ENCODE results near the gene ADAMTSL2. TPM values are rescaled to one million over a fixed set of nuclear protein-coding genes. Genes with fewer than 3 reads are reported as not detected.

The ADAMTSL2 gene
- total and polyA plus RNA-seq, 2 experiments from 2014 or later: 1.5 to 2.2 TPM

DNA sequence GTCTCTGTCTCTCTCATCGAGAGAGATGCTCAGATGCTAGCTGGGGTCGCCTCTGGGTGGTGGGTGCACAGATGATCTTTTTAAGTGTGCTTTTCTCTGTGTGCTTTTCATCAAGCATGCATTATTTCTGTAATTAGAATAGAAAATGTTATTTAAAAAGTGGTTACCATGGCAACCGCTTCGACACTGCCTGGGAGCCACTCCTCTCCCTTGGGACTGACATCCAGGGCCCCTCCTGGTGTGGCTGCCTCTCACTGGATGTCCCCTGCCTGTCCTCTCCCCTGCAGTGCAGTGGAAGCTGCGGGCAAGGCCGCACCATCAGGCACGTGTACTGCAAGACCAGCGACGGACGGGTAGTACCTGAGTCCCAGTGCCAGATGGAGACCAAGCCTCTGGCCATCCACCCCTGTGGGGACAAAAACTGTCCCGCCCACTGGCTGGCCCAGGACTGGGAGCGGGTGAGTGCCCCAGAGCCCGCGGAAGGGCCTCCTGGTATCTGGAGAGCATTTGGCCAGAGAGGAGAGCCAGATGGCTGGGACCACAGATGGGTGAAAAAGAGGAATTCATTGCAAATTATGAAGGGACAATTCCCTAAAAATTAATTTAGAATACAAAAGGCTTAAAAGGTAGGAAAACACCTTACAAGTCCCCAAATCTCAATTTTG lies 34.7 kb downstream of the ADAMTSL2 start:
- Histone ChIP-seq H3K4me3 (no peak overlapping the region), H3K79me2 (no peaks in the 10 kb centered on the region), H3K36me3 (replicated peaks; ENCODE audit: insufficient read depth, low read depth) (no peaks in the 10 kb centered on the region), H3K27me3 (no peaks in the 10 kb centered on the region), H2AFZ (no peak overlapping the region), H3K9me3 (ENCODE audit: low read depth) (no peaks in the 10 kb centered on the region), H4K20me1 (ENCODE audit: insufficient read depth, poor library complexity, severe bottlenecking) (no peaks in the 10 kb centered on the region), H3K4me1 (ENCODE audit: insufficient read depth) (peaks cover 19% of the 10 kb centered on the region), H3K27ac (no peak overlapping the region), H3K9me2 (replicated peaks; ENCODE audit: insufficient read depth) (no peaks in the 10 kb centered on the region), H3K4me2 (no peak overlapping the region)
- DNase-seq (ENCODE audit: low spot score): no peak
- 94% methylated on average over 14 of the region's 14 CpGs for WGBS (ENCODE audit: low lambda C conversion rate, missing lambda C conversion rate)
- TF ChIP-seq, protein P1, sequence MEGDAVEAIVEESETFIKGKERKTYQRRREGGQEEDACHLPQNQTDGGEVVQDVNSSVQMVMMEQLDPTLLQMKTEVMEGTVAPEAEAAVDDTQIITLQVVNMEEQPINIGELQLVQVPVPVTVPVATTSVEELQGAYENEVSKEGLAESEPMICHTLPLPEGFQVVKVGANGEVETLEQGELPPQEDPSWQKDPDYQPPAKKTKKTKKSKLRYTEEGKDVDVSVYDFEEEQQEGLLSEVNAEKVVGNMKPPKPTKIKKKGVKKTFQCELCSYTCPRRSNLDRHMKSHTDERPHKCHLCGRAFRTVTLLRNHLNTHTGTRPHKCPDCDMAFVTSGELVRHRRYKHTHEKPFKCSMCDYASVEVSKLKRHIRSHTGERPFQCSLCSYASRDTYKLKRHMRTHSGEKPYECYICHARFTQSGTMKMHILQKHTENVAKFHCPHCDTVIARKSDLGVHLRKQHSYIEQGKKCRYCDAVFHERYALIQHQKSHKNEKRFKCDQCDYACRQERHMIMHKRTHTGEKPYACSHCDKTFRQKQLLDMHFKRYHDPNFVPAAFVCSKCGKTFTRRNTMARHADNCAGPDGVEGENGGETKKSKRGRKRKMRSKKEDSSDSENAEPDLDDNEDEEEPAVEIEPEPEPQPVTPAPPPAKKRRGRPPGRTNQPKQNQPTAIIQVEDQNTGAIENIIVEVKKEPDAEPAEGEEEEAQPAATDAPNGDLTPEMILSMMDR (IDR thresholded peaks at IDR 0.05; ENCODE audit: poor library complexity): no peak
- TF ChIP-seq EZH2 (IDR thresholded peaks at IDR 0.05; ENCODE audit: borderline replicate concordance) (no peak), EZH2phosphoT487 (IDR thresholded peaks at IDR 0.05; ENCODE audit: low read depth, severe bottlenecking, unreplicated experiment) (no peak)

DNA sequence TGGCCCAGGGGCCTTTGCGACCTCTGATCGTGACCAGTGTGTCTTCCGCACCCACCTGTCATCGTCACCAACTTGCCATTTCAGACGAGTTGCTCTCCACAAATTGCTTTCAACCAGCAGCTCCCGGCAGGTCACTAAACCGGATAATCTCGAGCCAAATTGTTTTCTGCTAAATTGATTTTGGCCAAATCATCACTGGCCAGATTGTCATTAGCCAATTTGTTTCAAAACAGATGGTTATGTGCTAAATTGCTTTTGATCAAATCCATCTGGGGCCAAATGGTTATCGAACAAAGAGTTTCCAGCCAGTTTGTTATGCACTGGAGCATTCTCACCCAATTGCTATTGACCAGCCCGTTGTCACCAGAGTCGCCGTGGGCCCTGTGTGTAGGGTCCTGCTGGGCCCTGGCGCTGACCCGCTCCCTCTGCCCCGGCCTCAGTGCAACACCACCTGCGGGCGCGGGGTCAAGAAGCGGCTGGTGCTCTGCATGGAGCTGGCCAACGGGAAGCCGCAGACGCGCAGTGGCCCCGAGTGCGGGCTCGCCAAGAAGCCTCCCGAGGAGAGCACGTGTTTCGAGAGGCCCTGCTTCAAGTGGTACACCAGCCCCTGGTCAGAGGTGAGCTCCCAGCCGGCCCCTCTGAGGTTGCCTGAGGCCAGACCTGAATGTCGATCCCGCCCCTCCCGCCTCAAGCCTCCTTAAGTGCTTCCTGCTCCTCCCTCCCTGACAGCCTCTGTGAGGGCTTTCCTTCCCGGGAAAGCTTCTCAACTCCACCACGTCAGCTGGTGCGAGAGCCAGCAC lies 35.6 kb downstream of the ADAMTSL2 start:
- no peak overlapping the region for H3K4me3 ChIP-seq
- WGBS (ENCODE audit: low lambda C conversion rate, missing lambda C conversion rate): 75% methylated on average over 36 of the region's 36 CpGs

DNA sequence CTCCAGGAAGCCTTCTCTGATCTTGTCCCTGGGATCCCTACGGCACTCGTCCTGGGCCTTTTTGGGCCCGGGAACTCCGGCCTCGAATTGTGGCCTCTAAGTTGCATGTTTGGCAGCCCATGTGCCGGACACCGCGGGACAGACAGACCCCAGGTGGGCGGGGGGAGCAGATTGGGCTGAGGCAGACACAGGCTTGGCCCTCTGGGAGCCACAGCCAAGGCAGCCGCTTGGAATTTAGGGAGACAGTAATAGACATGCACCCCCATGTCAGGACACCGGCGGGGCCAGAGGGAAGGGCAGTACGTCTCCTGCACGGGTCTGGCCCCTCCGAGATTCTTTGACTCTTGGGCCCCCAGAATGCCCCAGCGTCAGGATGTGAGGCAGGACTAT lies 36.2 kb downstream of the ADAMTSL2 start:
- no peaks in the 10 kb centered on the region for H4K20me1 ChIP-seq (ENCODE audit: insufficient read depth, poor library complexity, severe bottlenecking)
- WGBS (ENCODE audit: low lambda C conversion rate, missing lambda C conversion rate): 89% methylated on average over 16 of the region's 16 CpGs
- peaks cover 10% of the 10 kb centered on the region for H3K4me1 ChIP-seq (ENCODE audit: insufficient read depth)
- TF ChIP-seq, protein P1 (IDR thresholded peaks at IDR 0.05; ENCODE audit: poor library complexity): no peak
- no peak for TF ChIP-seq EZH2 (IDR thresholded peaks at IDR 0.05; ENCODE audit: borderline replicate concordance)
- no peak for TF ChIP-seq EZH2phosphoT487 (IDR thresholded peaks at IDR 0.05; ENCODE audit: low read depth, severe bottlenecking, unreplicated experiment)
- H3K4me3 ChIP-seq: no peak overlapping the region
- no peaks in the 10 kb centered on the region for H3K9me3 ChIP-seq (ENCODE audit: low read depth)
- no peak for DNase-seq (ENCODE audit: low spot score)
- H3K27ac ChIP-seq: no peak overlapping the region
- H3K27me3 ChIP-seq: no peaks in the 10 kb centered on the region
- no peaks in the 10 kb centered on the region for H3K79me2 ChIP-seq
- H3K9me2 ChIP-seq (replicated peaks; ENCODE audit: insufficient read depth): no peaks in the 10 kb centered on the region
- H3K4me2 ChIP-seq: no peak overlapping the region
- no peak overlapping the region for H2AFZ ChIP-seq
- no peaks in the 10 kb centered on the region for H3K36me3 ChIP-seq (replicated peaks; ENCODE audit: insufficient read depth, low read depth)

More for the DNA sequence above, 35.6 kb downstream of the ADAMTSL2 start:
- H3K27ac ChIP-seq: no peak overlapping the region
- H3K79me2 ChIP-seq: no peaks in the 10 kb centered on the region
- DNase-seq (ENCODE audit: low spot score): no peak
- H2AFZ ChIP-seq: no peak overlapping the region
- no peaks in the 10 kb centered on the region for H3K27me3 ChIP-seq
- TF ChIP-seq, protein P1 (IDR thresholded peaks at IDR 0.05; ENCODE audit: poor library complexity): no peak
- no peak for TF ChIP-seq EZH2phosphoT487 (IDR thresholded peaks at IDR 0.05; ENCODE audit: low read depth, severe bottlenecking, unreplicated experiment)
- no peak for TF ChIP-seq EZH2 (IDR thresholded peaks at IDR 0.05; ENCODE audit: borderline replicate concordance)
- no peaks in the 10 kb centered on the region for H3K9me3 ChIP-seq (ENCODE audit: low read depth)
- H3K4me1 ChIP-seq (ENCODE audit: insufficient read depth): peaks cover 15% of the 10 kb centered on the region
- no peaks in the 10 kb centered on the region for H3K9me2 ChIP-seq (replicated peaks; ENCODE audit: insufficient read depth)
- no peaks in the 10 kb centered on the region for H3K36me3 ChIP-seq (replicated peaks; ENCODE audit: insufficient read depth, low read depth)
- H4K20me1 ChIP-seq (ENCODE audit: insufficient read depth, poor library complexity, severe bottlenecking): no peaks in the 10 kb centered on the region
- H3K4me2 ChIP-seq: no peak overlapping the region

All from hepatocyte (in vitro differentiated cells).